Esophagus (tissue), 2 donors: ENCODE data around the gene CAPN6. TPM values are rescaled to one million over a fixed set of nuclear protein-coding genes. Genes with fewer than 3 reads are reported as not detected.

Source experiments
- H3K27ac ChIP-seq, 2 donors: one replicate each; pipeline ENCODE4 v1.5.1; 2013; ENCODE audit warnings: low read depth in 2 of 2, mild to moderate bottlenecking in 2 of 2, inconsistent platforms in 1 of 2, low read length in 1 of 2, moderate library complexity in 1 of 2
- H3K27me3 ChIP-seq, 2 donors: one replicate each; pipeline ENCODE4 v1.6.1; 2013; ENCODE audit warnings: low read length in 2 of 2, control low read depth in 1 of 2, mild to moderate bottlenecking in 1 of 2; ENCODE audit not compliant: insufficient read depth in 2 of 2, control insufficient read depth in 1 of 2
- H3K36me3 ChIP-seq, 2 donors: one replicate each; pipeline ENCODE4 v1.6.1; 2013; ENCODE audit warnings: low read length in 1 of 2; ENCODE audit not compliant: control insufficient read depth in 2 of 2, insufficient read depth in 2 of 2
- H3K4me1 ChIP-seq, 2 donors: one replicate each; pipeline ENCODE4 v1.6.1; 2013; ENCODE audit warnings: low read length in 1 of 2; ENCODE audit not compliant: control insufficient read depth in 2 of 2, insufficient read depth in 2 of 2
- H3K4me3 ChIP-seq, 2 donors: one replicate each; pipeline ENCODE4 v1.5.1; 2013; ENCODE audit warnings: low read length in 2 of 2, mild to moderate bottlenecking in 2 of 2, low read depth in 1 of 2, moderate library complexity in 1 of 2
- H3K9me3 ChIP-seq, 2 donors: one replicate each; pipeline ENCODE4 v1.6.1; 2013; ENCODE audit warnings: mild to moderate bottlenecking in 2 of 2, low read depth in 1 of 2, low read length in 1 of 2, moderate library complexity in 1 of 2; ENCODE audit not compliant: control insufficient read depth in 2 of 2, insufficient read depth in 1 of 2
- WGBS, 2 donors: extraction: QIAGEN DNeasy Blood & Tissue Kit; methylation state at CpG; one replicate each; pipeline ENCODE4 v1.1.7; 2013; 5-methylcytosine and 5-hydroxymethylcytosine counted together
- polyA plus RNA-seq, 2 donors: library from polyadenylated mRNA; stranded (reverse); fragments of 200-250 nt; gene quantifications; one replicate each; pipeline ENCODE4 v1.2.3, GENCODE V29; 2013
- donor health status: healthy with polysubstance abuse.
- donor health status: Bipolar disorder and iron deficiency.

CAPN6 gene
- 1 to 10 TPM in 1 of 2 donors, under 1 TPM in 1; 0.72 to 1.3 TPM for polyA plus RNA-seq

DNA sequence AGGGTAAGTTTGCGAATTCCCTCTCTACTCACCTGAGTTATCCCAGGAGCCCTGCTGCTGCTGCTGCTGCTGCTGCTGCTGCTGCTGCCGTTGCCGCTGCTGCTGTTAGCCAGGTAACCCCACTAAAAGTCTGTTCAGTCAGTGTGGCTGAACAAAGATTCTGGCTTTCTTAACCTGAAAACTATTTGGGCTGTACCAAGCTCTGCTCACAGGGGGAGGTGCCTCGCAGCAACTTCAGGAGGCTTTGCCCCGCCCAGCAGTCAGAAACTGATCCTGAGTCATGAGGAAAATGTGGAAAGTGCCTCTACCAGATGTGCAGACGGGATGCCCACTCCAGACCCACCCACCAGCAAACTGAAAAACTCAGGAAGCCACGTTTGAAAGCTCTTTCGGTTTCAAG, at the start of gene CAPN6:
Gene CAPN6, minus strand, starts transcription at position 145 of the 400 bp plus-strand sequence. CDS start 6,547 bp downstream, outside the sequence.
- Histone ChIP-seq H3K4me1 (no peaks in the 10 kb centered on the region), H3K36me3 (no peaks in the 10 kb centered on the region), H3K27ac (no peak within 1 kb of the TSS), H3K27me3 (peaks cover 0 to 12% of the 10 kb centered on the region in 2 donors), H3K4me3 (no peak within 1 kb of the TSS), H3K9me3 (no peaks in the 10 kb centered on the region)
- 27 to 29% methylated on average over 8 of the region's 8 CpGs for WGBS, 2 donors

GRCh38 chrX:111319451-111319850, 49.2 kb upstream of the CAPN6 start:
- no peak overlapping the region for H3K27ac ChIP-seq
- H3K4me3 ChIP-seq = no peak overlapping the region
- H3K36me3 ChIP-seq = no peaks in the 10 kb centered on the region
- H3K9me3 ChIP-seq = no peaks in the 10 kb centered on the region
- H3K4me1 ChIP-seq = no peaks in the 10 kb centered on the region
- WGBS, 2 donors = 53 to 72% methylated on average over 4 of the region's 4 CpGs
- H3K27me3 ChIP-seq = peaks cover 0 to 7% of the 10 kb centered on the region in 2 donors

- H3K9me3 ChIP-seq = no peaks in the 10 kb centered on the region
- peaks cover 0 to 7% of the 10 kb centered on the region in 2 donors for H3K27me3 ChIP-seq
- H3K36me3 ChIP-seq = no peaks in the 10 kb centered on the region
- no peak overlapping the region for H3K27ac ChIP-seq
- H3K4me3 ChIP-seq = no peak overlapping the region
- H3K4me1 ChIP-seq = no peaks in the 10 kb centered on the region
Observed at GRCh38 chrX:111318901-111319300, 48.6 kb upstream of the CAPN6 start.

- no peaks in the 10 kb centered on the region for H3K4me1 ChIP-seq
- WGBS, 2 donors = 71 to 76% methylated on average over 2 of the region's 2 CpGs
- H3K4me3 ChIP-seq = no peak overlapping the region
- peaks cover 0 to 5% of the 10 kb centered on the region in 2 donors for H3K27me3 ChIP-seq
- H3K36me3 ChIP-seq = no peaks in the 10 kb centered on the region
- H3K27ac ChIP-seq = no peak overlapping the region
- H3K9me3 ChIP-seq = no peaks in the 10 kb centered on the region
Observed at GRCh38 chrX:111309083-111309482, 38.8 kb upstream of the CAPN6 start.

DNA sequence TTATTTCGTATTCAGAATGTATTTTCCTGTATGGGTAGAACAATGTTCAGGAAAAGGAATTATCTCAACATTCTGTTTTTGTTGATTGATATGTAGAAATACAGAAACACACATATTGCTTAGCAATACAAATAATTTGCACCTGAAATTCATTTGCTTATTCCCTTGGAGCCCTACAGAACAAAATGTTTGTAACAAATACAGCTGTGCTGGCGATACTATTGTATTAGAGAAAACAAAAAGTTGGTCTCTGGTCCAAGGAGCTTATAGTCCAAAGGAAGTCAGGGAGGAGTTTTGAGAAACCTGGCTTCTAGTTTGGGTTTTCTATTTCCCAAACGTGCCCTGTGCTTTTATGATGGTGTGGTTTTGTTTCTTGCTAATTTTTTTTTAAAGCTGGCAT, 37.8 kb upstream of the CAPN6 start:
- Histone ChIP-seq H3K27me3 (peaks cover 0 to 5% of the 10 kb centered on the region in 2 donors), H3K36me3 (no peaks in the 10 kb centered on the region), H3K27ac (no peak overlapping the region), H3K4me3 (no peak overlapping the region), H3K9me3 (no peaks in the 10 kb centered on the region), H3K4me1 (no peaks in the 10 kb centered on the region)
- 49 to 66% methylated on average over 3 of the region's 3 CpGs for WGBS, 2 donors

- Histone ChIP-seq H3K4me3 (no peak overlapping the region), H3K9me3 (no peaks in the 10 kb centered on the region), H3K27me3 (no peaks in the 10 kb centered on the region), H3K27ac (no peak overlapping the region), H3K4me1 (no peaks in the 10 kb centered on the region), H3K36me3 (no peaks in the 10 kb centered on the region)
- 55 to 65% methylated on average over 2 of the region's 2 CpGs for WGBS, 2 donors
Observed at GRCh38 chrX:111302284-111302683, 32.0 kb upstream of the CAPN6 start.

DNA sequence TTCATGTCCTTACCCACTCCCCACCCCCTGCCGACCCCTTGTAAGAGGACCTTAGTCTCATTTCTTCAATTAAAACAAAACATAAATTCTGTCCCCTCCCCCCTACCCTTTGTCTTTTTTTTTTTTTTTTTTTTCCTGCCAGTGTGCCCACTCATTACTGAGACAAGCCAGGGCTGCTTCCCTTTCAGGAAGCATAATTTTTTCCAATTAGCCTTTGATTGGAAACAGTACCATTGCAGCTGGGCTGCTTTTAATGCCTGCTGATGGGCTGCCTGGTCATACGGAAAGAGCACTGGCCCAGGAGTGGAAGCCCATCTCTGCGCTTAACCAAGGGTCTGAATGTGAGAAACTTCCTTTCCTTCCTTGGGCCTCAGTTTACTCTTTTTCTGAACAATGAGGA, 18.6 kb upstream of the CAPN6 start:
- Histone ChIP-seq H3K9me3 (no peaks in the 10 kb centered on the region), H3K4me3 (no peak overlapping the region), H3K36me3 (no peaks in the 10 kb centered on the region), H3K4me1 (no peaks in the 10 kb centered on the region), H3K27me3 (peaks cover 0 to 5% of the 10 kb centered on the region in 2 donors), H3K27ac (no peak overlapping the region)
- WGBS, 2 donors = 87 to 90% methylated on average over 3 of the region's 3 CpGs

DNA sequence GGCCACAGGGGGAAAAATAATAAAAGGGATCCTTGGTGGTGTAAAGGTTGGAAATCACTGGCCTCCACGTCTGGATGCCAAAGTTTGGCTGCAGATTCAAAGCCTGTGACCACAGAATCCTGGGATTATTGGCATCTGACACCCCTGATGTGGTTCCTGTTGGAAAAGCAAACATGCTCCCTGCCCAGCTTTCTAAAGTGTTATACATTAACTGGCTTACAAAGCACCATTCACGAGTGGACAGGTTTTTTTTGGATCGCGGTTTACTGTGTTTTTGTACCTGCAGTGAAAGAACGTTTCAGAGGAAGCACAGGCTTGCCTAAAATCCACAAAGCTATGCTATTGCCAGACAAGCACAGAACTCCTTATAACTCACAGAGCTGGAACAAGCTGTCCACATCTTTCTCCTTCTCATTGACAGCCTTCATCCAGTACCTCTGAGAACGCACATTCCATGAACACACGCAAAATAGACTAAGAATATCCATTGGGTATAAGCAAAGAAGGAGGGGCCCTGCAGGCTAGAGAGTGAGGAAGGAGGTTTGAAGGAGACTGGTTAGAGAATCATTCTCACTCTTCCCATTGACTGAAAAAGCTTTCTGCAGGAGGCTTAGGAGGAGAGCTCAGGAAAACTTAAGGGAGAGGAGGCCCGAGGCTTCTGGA, 14.5 kb upstream of the CAPN6 start:
- Histone ChIP-seq H3K36me3 (no peaks in the 10 kb centered on the region), H3K4me1 (no peaks in the 10 kb centered on the region), H3K27ac (no peak overlapping the region), H3K4me3 (no peak overlapping the region), H3K9me3 (no peaks in the 10 kb centered on the region), H3K27me3 (no peaks in the 10 kb centered on the region)
- WGBS, 2 donors = 41 to 54% methylated on average over 8 of the region's 8 CpGs

GRCh38 chrX:111283446-111283845, 13.2 kb upstream of the CAPN6 start:
- H3K4me1 ChIP-seq = no peaks in the 10 kb centered on the region
- 73 to 87% methylated on average over 2 of the region's 2 CpGs for WGBS, 2 donors
- no peak overlapping the region for H3K4me3 ChIP-seq
- no peaks in the 10 kb centered on the region for H3K36me3 ChIP-seq
- H3K27me3 ChIP-seq = peaks cover 0 to 3% of the 10 kb centered on the region in 2 donors
- H3K9me3 ChIP-seq = no peaks in the 10 kb centered on the region
- H3K27ac ChIP-seq = no peak overlapping the region

GRCh38 chrX:111282991-111283390, 12.7 kb upstream of the CAPN6 start:
- no peaks in the 10 kb centered on the region for H3K36me3 ChIP-seq
- no peak overlapping the region for H3K27ac ChIP-seq
- H3K4me1 ChIP-seq = no peaks in the 10 kb centered on the region
- H3K9me3 ChIP-seq = no peaks in the 10 kb centered on the region
- 81 to 83% methylated on average over 1 of the region's 1 CpG for WGBS, 2 donors
- H3K4me3 ChIP-seq = no peak overlapping the region
- peaks cover 0 to 3% of the 10 kb centered on the region in 2 donors for H3K27me3 ChIP-seq
